ENCODE data around the gene JARID2.

JARID2 gene

GRCh38 chr6:15247500-15248450 lies 1.9 kb downstream of the JARID2 start:
- DNase-seq: peak; percentile 30

- peak; percentile 93 for DNase-seq
Observed at GRCh38 chr6:15248451-15249370, 2.8 kb downstream of the JARID2 start.

DNA sequence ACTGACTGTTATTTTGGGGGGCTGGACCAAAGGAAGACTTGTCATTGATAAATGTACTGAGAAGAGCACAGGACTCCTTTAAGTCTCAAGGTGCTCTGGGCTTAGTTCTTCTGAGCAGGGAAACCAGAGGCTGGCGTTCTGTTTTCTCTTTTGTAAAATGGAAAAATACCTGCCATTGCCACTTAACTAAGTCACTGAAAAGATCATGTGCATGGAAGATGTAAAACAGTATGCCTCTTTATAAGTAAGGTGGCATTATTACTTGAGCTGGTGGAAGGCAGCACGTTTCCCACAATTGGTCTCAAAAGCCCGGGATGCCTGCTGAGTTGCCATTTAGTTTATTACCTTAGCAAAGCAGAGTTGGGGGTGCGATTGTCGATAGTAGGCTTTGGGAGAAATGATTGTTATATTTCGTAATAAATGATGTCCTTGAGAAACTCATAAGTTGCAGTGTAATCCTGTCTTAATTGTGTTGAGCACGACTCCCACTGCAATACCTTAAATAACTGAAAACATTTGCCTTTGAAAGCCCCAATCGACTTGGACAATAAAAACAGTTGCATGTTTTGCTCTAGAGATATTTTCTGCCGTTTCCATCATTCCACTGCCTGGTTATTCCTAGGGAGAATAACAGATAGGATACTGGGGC lies 3.6 kb downstream of the JARID2 start:
- DNase-seq: no peak

DNA sequence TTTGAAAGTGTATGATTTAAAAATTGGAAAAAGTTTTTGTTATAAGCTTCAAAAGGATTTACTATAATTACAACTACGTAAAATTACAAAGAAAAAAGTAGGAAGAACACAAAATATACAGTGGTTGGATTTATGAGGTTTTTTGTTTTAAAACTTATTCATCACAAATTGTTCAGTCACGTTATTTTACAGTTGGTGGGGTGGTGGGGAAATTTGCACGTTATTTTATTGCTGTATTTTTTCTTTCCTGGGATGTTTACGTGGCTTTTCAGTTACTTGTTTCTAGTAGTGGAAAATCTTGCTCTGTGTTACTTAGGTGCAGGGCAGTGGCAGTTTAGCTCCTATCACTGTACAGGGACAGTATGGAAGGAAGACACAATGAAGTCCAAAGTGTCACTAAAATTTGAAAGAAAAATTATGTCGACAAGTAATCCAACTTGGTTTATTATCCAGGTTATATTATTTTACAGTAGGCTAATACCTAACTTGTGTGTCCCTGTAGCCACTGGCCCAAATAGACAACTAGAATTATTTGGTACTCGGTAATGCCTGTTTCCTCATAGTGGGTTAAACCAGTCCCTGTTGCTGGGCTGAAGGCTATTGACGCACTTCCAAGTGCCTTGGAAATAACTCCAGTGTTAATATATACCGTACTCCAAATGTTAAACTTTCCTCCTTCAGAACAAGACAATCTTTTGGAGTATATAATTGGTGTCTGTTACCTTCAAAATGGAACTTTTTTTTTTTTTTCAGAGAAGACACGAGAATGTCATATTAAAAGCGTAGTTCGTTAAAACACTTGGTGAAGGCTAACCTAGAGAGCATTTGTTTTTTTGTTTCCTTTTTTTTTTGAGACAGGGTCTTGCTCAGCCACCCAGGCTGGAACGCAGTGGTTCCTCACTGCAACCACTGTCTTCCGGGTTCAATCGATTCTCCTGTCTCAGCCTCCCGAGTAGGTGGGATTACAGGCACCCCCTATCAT lies 4.6 kb downstream of the JARID2 start:
- no peak for DNase-seq

DNA sequence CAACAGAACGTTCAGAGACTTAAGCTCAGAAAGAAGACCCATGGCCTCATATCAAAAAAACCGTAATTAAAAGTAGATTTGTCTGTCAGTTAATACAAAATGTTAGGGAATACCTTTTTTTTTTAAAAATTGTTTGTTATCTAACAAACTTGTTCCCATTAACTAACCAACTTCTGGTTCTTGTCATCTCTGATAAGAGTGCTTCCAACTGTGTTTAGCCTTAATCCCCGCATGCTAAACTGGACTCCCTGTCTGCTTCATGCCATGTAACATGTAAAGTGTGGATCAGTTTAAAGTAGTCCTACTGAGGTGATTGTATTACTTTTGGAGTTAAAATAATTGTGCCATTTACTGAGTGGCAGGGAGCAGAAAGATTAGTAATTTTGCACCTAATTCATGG lies 6.3 kb downstream of the JARID2 start:
- no peak for DNase-seq

- DNase-seq: no peak
Observed at GRCh38 chr6:15253203-15254022, 7.5 kb downstream of the JARID2 start.

GRCh38 chr6:15254070-15254975 lies 8.5 kb downstream of the JARID2 start:
- no peak for DNase-seq

DNA sequence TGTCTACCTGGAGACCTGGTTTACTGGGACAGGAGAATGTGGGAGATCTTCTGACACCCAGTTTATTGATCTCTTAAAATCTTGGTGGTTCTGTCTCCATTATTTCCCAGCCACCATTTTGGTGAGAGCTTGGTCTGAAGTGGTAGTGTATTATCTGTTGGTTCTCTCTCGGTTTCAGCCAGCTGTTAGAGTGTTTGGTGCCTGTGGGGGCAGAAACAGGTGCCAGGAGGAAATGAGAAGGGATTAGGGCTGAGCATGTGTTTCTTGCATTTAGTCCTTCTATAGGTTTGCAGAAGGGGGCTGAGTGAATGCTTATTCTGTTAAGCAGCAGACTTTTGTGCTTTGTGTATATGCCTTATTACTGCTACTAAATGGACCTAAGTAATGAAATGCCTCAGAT lies 9.6 kb downstream of the JARID2 start:
- DNase-seq: no peak

- DNase-seq: no peak
Observed at GRCh38 chr6:15255909-15256395, 10.1 kb downstream of the JARID2 start.

GRCh38 chr6:15256538-15257271 lies 10.8 kb downstream of the JARID2 start:
- DNase-seq: no peak

- no peak for DNase-seq
Observed at GRCh38 chr6:15257357-15258132, 11.7 kb downstream of the JARID2 start.

DNA sequence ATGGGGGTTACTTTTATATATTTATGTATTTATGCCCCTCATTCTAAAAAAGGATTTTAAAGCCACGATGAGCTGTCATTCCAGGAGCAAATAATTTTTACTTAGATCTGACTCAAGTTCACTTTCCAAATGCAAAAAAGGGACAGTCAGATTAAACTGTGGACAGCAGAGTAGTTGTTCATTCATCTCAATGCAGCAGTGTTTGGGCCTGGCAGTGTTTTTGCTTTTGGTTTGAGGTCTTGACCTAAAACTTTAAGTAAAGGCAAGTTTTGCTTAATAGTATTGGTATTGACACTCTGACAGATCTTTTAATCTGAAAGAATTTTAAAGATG lies 13.9 kb downstream of the JARID2 start:
- peak; percentile 9 for DNase-seq

DNA sequence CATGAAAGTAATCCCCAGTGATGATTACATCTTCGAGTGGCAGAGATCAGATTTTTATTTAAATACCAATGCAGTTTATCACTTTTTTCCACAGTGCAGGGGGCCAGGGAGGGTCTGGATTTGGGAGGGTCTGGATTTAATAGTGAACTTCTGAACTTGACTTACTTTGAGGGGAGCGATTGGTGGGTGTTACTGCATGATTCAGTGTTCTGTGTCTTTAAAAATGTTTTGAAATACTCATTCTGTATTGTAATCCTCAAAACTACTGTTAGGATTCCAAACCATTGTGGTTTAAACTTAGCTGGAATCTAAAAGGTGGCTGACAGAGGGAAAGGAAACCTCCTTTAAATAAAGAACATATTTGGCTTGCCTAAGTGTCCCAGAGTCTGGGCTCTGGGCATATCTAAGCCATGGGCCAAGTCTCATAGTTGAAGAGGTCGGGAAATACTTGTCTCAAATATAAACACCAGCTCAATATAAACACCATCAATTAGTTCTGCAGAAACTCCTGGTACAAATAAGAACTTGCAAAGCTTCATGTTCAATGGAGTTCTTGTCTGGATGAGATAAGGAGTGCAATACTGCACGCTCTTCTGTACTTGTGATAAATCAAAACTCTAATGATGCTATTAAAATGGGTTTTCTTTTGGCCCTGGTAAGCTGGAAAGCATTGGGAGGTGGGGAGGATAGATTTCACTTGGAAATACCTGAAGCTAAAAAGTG lies 14.4 kb downstream of the JARID2 start:
- no peak for DNase-seq

GRCh38 chr6:15263780-15264374 lies 18.0 kb downstream of the JARID2 start:
- no peak for DNase-seq

GRCh38 chr6:15264412-15264811 lies 18.5 kb downstream of the JARID2 start:
- DNase-seq: no peak

DNA sequence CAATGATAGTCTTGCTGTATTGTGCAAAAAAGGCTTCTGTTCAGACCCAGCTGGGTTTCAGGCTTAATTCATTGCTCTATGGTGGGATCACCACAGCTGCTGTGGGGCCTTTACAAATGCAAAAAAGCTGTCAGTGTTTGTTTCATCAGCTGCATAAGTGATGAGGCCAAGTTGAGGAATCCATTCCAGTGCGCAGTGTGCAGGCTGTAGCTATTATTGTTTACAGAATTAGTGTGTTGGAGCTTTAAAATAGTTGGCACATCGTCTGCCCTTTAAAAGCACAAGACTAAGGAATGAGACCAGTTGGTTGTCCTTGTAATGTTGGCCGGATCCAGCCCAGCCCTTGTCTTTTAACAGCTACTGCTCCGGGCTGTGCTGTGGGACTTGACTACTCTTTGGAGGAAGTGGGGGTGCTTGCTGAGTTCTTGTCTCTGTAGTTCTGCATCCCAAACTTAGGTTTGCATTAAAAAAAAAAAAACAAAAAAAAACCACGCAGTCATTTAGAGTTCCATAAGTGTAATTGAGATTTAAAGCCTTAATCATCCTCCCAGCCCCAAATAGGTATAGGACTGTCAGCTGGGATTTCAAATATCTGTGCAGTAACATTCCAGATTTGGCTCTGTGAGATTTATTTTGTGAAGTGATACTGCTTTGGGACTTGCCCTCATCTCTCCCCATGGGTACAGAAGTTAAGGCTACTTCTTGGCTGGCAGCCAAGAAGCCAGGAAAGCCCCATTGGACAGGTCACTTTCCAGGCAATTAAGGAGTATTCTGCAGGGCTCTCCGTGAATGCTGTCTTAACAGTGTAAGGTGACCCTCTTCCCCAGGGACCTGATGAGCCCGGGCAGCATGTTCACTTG lies 19.3 kb downstream of the JARID2 start:
- DNase-seq: no peak

Measured in amniotic stem cell (primary cell).